Measurements from ENCODE around the gene LAMC2.

The LAMC2 gene

DNA sequence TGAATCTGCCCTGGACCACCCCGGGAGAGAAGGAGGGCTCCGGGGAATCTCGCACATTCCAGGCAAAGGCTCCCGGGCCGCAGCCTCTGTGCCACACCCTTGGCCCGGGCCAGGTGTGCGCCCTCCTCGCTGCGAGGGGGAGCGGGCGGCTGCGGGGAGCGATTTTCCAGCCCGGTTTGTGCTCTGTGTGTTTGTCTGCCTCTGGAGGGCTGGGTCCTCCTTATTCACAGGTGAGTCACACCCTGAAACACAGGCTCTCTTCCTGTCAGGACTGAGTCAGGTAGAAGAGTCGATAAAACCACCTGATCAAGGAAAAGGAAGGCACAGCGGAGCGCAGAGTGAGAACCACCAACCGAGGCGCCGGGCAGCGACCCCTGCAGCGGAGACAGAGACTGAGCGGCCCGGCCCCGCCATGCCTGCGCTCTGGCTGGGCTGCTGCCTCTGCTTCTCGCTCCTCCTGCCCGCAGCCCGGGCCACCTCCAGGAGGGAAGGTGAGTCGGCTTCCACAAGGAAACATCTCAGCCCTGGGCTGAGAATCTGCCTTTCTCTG is at the start of gene LAMC2:
Gene LAMC2 (plus strand): TSS at position 324 of the 550 bp plus-strand sequence. CDS start 89 bp downstream, at position 413.
- no peak for TF ChIP-seq ZFX (IDR thresholded peaks at IDR 0.05; ENCODE audit: borderline replicate concordance)
- TF ChIP-seq, protein P1, sequence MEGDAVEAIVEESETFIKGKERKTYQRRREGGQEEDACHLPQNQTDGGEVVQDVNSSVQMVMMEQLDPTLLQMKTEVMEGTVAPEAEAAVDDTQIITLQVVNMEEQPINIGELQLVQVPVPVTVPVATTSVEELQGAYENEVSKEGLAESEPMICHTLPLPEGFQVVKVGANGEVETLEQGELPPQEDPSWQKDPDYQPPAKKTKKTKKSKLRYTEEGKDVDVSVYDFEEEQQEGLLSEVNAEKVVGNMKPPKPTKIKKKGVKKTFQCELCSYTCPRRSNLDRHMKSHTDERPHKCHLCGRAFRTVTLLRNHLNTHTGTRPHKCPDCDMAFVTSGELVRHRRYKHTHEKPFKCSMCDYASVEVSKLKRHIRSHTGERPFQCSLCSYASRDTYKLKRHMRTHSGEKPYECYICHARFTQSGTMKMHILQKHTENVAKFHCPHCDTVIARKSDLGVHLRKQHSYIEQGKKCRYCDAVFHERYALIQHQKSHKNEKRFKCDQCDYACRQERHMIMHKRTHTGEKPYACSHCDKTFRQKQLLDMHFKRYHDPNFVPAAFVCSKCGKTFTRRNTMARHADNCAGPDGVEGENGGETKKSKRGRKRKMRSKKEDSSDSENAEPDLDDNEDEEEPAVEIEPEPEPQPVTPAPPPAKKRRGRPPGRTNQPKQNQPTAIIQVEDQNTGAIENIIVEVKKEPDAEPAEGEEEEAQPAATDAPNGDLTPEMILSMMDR (IDR thresholded peaks at IDR 0.05) = peak; percentile 74

DNA sequence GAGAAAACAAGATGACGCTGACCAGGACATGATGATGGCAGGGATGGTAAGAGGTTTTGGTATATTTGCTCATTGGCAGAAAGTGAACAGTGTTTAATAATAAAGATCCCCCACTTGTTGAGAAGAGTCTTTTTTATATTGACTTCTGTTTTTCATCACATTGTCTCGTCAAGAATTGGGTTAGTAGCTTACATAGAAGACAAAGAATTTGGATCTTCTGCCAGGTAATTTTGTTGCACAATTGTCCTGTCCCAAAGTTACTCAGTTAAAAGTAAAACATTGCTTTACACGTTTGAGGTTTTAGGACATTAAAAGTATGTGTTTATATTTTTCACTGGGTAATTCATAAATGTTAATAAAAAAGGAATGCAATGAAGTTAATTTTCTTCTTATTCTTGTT is 48.3 kb upstream of the LAMC2 start:
- TF ChIP-seq, protein P1 (IDR thresholded peaks at IDR 0.05) = no peak
- no peak for TF ChIP-seq ZFX (IDR thresholded peaks at IDR 0.05; ENCODE audit: borderline replicate concordance)
- H3K27ac ChIP-seq = no peak overlapping the region

More for the DNA sequence above, at the start of gene LAMC2:
- H3K27ac ChIP-seq = no peak within 1 kb of the TSS

GRCh38 chr1:183138301-183138700 is 47.8 kb upstream of the LAMC2 start:
- TF ChIP-seq, protein P1 (IDR thresholded peaks at IDR 0.05) = no peak
- TF ChIP-seq ZFX (IDR thresholded peaks at IDR 0.05; ENCODE audit: borderline replicate concordance) = no peak
- H3K27ac ChIP-seq = no peak overlapping the region

DNA sequence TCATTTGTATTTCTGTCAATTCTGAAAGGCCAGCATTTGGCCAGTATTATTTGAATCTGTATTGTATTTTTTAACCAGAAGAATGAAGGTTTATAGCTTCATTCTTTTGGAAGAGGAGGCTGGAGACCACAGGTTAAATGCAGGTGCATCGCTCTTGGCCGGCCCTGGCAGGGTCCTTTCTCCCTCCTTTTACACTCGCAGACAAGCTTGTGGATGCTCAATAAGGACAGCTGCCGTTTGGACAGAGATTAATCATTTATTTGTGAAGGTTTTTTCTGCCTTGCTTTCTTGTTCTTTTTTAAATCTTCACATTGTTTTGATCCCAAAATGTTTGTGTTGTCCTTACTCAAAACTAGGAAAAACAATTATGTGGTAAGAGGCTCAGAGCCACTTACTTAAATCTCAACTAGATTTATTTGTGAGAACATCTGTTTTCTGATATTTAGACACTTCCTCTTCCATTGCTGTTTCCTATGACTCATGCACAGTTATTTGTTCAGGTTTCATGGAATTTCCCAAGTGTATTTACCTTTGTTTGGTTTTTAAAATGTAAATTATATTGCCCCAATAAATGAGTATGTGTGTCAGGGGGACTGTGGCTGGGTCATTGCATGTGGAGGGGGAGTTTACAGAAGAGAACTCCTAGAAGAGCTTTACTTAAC is 46.7 kb upstream of the LAMC2 start:
- no peak overlapping the region for H3K27ac ChIP-seq
- no peak for TF ChIP-seq ZFX (IDR thresholded peaks at IDR 0.05; ENCODE audit: borderline replicate concordance)
- TF ChIP-seq, protein P1 (IDR thresholded peaks at IDR 0.05) = no peak

- no peak overlapping the region for H3K27ac ChIP-seq
- TF ChIP-seq, protein P1 (IDR thresholded peaks at IDR 0.05) = no peak
- no peak for TF ChIP-seq ZFX (IDR thresholded peaks at IDR 0.05; ENCODE audit: borderline replicate concordance)
Observed at GRCh38 chr1:183140633-183141032, 45.4 kb upstream of the LAMC2 start.

DNA sequence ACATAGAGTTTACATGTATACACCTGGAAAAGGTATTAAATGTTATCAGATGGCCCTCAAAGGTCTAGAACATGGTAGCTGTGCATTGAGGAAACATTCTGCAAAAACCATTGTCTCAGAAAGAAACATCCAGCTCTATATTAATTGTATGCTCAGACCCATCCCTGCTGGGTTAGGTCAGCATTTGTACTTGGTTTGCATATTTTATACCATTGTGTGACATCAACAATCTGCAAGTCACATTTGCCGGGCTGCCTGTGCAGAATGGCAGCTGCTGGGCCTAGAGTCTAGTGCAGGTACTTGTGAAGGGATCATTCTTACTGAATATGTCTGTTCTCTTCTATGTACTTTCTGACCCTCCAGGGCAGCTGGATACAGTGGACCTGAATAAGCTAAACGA is 43.9 kb upstream of the LAMC2 start:
- TF ChIP-seq, protein P1 (IDR thresholded peaks at IDR 0.05) = no peak
- no peak for TF ChIP-seq ZFX (IDR thresholded peaks at IDR 0.05; ENCODE audit: borderline replicate concordance)
- H3K27ac ChIP-seq = no peak overlapping the region

- H3K27ac ChIP-seq = no peak overlapping the region
- TF ChIP-seq, protein P1 (IDR thresholded peaks at IDR 0.05) = no peak
- no peak for TF ChIP-seq ZFX (IDR thresholded peaks at IDR 0.05; ENCODE audit: borderline replicate concordance)
Observed at GRCh38 chr1:183143576-183144315, 42.3 kb upstream of the LAMC2 start.
